ENCODE measurements around the gene WNT5B.

DNA sequence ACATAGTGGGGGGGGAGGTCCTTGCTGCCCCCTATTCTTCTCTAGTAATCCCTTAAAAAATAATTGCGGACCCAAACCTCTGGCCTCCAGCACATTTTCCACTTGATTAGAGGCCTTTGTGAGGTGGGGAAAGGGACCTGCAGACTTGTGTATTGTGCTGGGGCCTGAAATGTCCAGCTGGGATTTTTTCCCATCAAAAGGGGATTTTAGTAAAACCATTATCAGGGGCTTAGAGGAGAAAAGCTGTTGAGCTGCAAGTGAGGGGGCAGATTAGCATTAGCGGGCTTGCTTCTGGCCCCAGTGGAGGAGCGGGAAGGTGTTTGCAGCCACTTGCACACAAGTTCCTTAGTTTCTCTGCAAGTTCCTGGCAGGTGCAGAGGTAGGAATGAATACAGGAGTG lies 48.5 kb upstream of the WNT5B start:
- TF ChIP-seq NFE2L2 (IDR thresholded peaks at IDR 0.05; ENCODE audit: low read depth, low read length) = no peak
- TF ChIP-seq, protein P1, sequence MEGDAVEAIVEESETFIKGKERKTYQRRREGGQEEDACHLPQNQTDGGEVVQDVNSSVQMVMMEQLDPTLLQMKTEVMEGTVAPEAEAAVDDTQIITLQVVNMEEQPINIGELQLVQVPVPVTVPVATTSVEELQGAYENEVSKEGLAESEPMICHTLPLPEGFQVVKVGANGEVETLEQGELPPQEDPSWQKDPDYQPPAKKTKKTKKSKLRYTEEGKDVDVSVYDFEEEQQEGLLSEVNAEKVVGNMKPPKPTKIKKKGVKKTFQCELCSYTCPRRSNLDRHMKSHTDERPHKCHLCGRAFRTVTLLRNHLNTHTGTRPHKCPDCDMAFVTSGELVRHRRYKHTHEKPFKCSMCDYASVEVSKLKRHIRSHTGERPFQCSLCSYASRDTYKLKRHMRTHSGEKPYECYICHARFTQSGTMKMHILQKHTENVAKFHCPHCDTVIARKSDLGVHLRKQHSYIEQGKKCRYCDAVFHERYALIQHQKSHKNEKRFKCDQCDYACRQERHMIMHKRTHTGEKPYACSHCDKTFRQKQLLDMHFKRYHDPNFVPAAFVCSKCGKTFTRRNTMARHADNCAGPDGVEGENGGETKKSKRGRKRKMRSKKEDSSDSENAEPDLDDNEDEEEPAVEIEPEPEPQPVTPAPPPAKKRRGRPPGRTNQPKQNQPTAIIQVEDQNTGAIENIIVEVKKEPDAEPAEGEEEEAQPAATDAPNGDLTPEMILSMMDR (conservative IDR thresholded peaks at IDR 0.05; ENCODE audit: low read depth, low read length) = no peak
